Transverse colon (tissue), 4 donors: ENCODE measurements around the gene CLEC19A. TPM values are rescaled to one million over a fixed set of nuclear protein-coding genes. Genes with fewer than 3 reads are reported as not detected.

Experiments
- DNase-seq: peaks from one replicate; pipeline ENCODE4 v3.0.0-alpha.2; 2019
- H3K27ac ChIP-seq, 4 donors: fragments of 200-600 bp; sonication (generic); 2 replicates each; pipeline ENCODE4 v1.5.1; 2016 to 2018; ENCODE audit warnings: inconsistent platforms in 4 of 4
- H3K27me3 ChIP-seq: fragments of 200-600 bp; sonication (generic); 2 replicates; pipeline ENCODE4 v1.5.1; 2017; ENCODE audit warnings: inconsistent platforms
- H3K36me3 ChIP-seq, 4 donors: fragments of 200-600 bp; sonication (generic); 2 replicates each; pipeline ENCODE4 v1.5.1; 2017 to 2019; ENCODE audit warnings: inconsistent platforms in 4 of 4
- H3K4me1 ChIP-seq, 4 donors: fragments of 200-600 bp; sonication (generic); 2 replicates each; pipeline ENCODE4 v1.5.1; 2017 to 2020; ENCODE audit warnings: inconsistent platforms in 4 of 4
- H3K4me3 ChIP-seq, 4 donors: fragments of 200-600 bp; sonication (generic); 1 replicate in 1 of 4; 2 replicates in 3 of 4; pipeline versions ENCODE4 v1.5.1 to v1.6.1; 2017 to 2019; ENCODE audit warnings: inconsistent platforms in 4 of 4
- H3K9me3 ChIP-seq, 2 donors: fragments of 200-600 bp; sonication (generic); 2 replicates each; pipeline ENCODE4 v1.5.1; 2017 to 2019; ENCODE audit warnings: inconsistent platforms in 2 of 2
- CTCF ChIP-seq, 5 experiments: fragments of 200-600 bp in 3 of 5; fragments of 450-650 bp in 2 of 5; sonication (generic) in 3 of 5; IDR thresholded peaks; 1 replicate in 2 of 5; 2 replicates in 3 of 5; pipeline ENCODE4 v1.5.1; 2016 to 2017; ENCODE audit warnings: antibody characterized with exemption in 5 of 5, inconsistent platforms in 3 of 5, mild to moderate bottlenecking in 2 of 5, moderate library complexity in 1 of 5
- EP300 ChIP-seq: sonication (generic); formaldehyde crosslinking; IDR thresholded peaks from one replicate; pipeline ENCODE4 v1.6.1; 2017; ENCODE audit warnings: antibody characterized with exemption, low read depth
- POLR2A ChIP-seq: fragments of 450-650 bp; IDR thresholded peaks from one replicate; pipeline ENCODE4 v1.6.1; 2016; ENCODE audit warnings: antibody characterized with exemption, mild to moderate bottlenecking, moderate library complexity
- POLR2AphosphoS5 ChIP-seq, 3 donors: sonication (generic); formaldehyde crosslinking; IDR thresholded peaks; one replicate each; pipeline ENCODE4 v1.6.1; 2016; ENCODE audit warnings: antibody characterized with exemption in 3 of 3
- WGBS, 2 donors: methylation state at CpG; one replicate each; pipeline ENCODE4 v1.1.5; 2018; ENCODE audit warnings: low coverage in 1 of 2; 5-methylcytosine and 5-hydroxymethylcytosine counted together
- in situ Hi-C, 4 donors: fragments of 200-750 bp; cut with MboI; loops; one replicate each; pipeline versions ENCODE4 v1.15.0 to v1.15.1; 2017; ENCODE audit warnings: low sequenced_read_pairs in 3 of 4, low pct_ligation_motif_present in 1 of 4, low pct_unique_long_range_greater_than_20kb in 1 of 4
- intact Hi-C: fragments of 100-400 bp; cut with DNase I; formaldehyde crosslinking; loops from one replicate; pipeline ENCODE4 v1.15.1; 2023; ENCODE audit warnings: low total_unique reads
- total RNA-seq, 4 donors: library from RNA; depleted of rRNA; stranded (reverse); fragments of >200 nt; gene quantifications; one replicate each; pipeline ENCODE4 v1.1.0, GENCODE V29; 2016

Gene CLEC19A
- total RNA-seq, 4 donors from 2014 or later, result not detected

GRCh38 chr16:19292186-19292585 lies 6.7 kb downstream of the CLEC19A start:
- 63 to 80% methylated on average over 1 to 5 of the region's 5 CpGs for WGBS, 2 donors
- no peaks in the 10 kb centered on the region for H3K36me3 ChIP-seq
- H3K27ac ChIP-seq, result no peak overlapping the region
- no peak for TF ChIP-seq EP300
- no peak for TF ChIP-seq POLR2AphosphoS5 (IDR thresholded peaks at IDR 0.05)
- TF ChIP-seq CTCF (IDR thresholded peaks at IDR 0.05), result no peak
- no peak for TF ChIP-seq POLR2A
- H3K27me3 ChIP-seq, result no peaks in the 10 kb centered on the region
- H3K4me1 ChIP-seq, result no peaks in the 10 kb centered on the region
- in situ Hi-C loops (no loop called here), intact Hi-C loops (no loop called here)
- H3K9me3 ChIP-seq, result no peaks in the 10 kb centered on the region
- no peak for DNase-seq
- no peak overlapping the region for H3K4me3 ChIP-seq

- H3K36me3 ChIP-seq, result no peaks in the 10 kb centered on the region
- intact Hi-C loops (no loop called here), in situ Hi-C loops (no loop called here)
- TF ChIP-seq EP300 (no peak), POLR2A (no peak), CTCF (IDR thresholded peaks at IDR 0.05) (no peak), POLR2AphosphoS5 (IDR thresholded peaks at IDR 0.05) (no peak)
- DNase-seq, result peak; percentile 37
- H3K27ac ChIP-seq, result no peak overlapping the region
- no peaks in the 10 kb centered on the region for H3K27me3 ChIP-seq
- 30 to 47% methylated on average over 3 to 5 of the region's 5 CpGs for WGBS, 2 donors
- no peaks in the 10 kb centered on the region for H3K4me1 ChIP-seq
- H3K9me3 ChIP-seq, result no peaks in the 10 kb centered on the region
- H3K4me3 ChIP-seq, result no peak overlapping the region
These were observed 8.7 kb downstream of the CLEC19A start for GRCh38 chr16:19294156-19294649.

GRCh38 chr16:19295393-19295792 lies 9.9 kb downstream of the CLEC19A start:
- in situ Hi-C loops (no loop called here), intact Hi-C loops (no loop called here)
- 44 to 100% methylated on average over 1 to 2 of the region's 2 CpGs for WGBS, 2 donors
- H3K27me3 ChIP-seq, result no peaks in the 10 kb centered on the region
- no peaks in the 10 kb centered on the region for H3K4me1 ChIP-seq
- H3K27ac ChIP-seq, result no peak overlapping the region
- no peaks in the 10 kb centered on the region for H3K9me3 ChIP-seq
- H3K4me3 ChIP-seq, result no peak overlapping the region
- TF ChIP-seq CTCF (IDR thresholded peaks at IDR 0.05) (no peak), POLR2A (no peak)
- no peak for DNase-seq
- no peaks in the 10 kb centered on the region for H3K36me3 ChIP-seq

- intact Hi-C loops, result no loop called here
- DNase-seq, result no peak
- H3K4me1 ChIP-seq, result no peaks in the 10 kb centered on the region
- TF ChIP-seq EP300, result no peak
- no peak for TF ChIP-seq POLR2AphosphoS5 (IDR thresholded peaks at IDR 0.05)
- no peak for TF ChIP-seq CTCF (IDR thresholded peaks at IDR 0.05)
- TF ChIP-seq POLR2A, result no peak
- H3K27me3 ChIP-seq, result no peaks in the 10 kb centered on the region
- 68 to 94% methylated on average over 1 of the region's 1 CpG for WGBS, 2 donors
- H3K36me3 ChIP-seq, result no peaks in the 10 kb centered on the region
- no peaks in the 10 kb centered on the region for H3K9me3 ChIP-seq
- H3K27ac ChIP-seq, result no peak overlapping the region
- H3K4me3 ChIP-seq, result no peak overlapping the region
- in situ Hi-C loops, result no loop called here
These were observed 11.9 kb downstream of the CLEC19A start for GRCh38 chr16:19297454-19297853.
